Measurements from ENCODE around the gene EMILIN3.

Gene EMILIN3

DNA sequence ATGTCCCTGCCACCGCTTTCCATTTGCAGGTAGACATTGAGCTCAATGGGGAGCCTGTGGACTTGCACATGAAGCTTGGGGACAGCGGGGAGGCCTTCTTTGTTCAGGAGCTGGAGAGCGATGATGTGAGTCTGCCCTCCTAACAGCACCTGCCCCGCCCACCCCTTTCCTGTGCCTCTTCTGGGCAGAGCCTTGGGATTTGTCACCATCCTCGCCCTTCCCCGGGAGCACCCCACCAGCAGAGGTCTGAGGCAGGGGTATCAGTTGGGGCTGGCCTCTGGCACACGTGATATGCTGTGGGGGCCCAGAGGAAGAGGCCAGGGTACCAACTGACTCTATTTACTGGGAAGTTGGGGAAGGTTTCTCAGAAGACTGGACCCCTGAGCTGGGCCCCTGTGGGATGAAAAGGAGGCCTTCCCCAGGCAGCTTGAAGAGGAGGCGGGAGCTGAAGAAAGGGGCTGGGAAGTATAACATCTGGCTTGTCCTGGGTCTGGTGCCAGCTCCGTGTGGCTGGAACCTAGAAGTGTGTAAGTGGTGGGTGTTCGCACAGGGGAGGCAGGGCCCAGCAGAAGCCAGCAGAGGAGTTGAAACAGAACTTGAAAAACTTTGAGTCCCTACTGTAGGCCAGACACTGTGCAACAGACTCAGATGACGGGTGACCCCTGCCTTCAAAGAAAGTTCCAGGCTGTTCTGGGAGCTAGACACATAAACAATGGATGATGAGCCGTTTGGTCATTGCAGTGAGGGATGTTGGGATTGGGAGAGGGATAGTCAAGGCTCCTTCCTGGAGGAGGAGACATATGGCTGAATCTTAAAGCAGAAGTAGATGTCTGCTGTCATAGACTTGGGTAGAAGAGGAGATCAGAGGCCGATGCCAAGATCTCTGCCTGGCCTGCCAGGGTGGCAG is 18.8 kb downstream of the EMILIN3 start:
- no peak for DNase-seq (ENCODE audit: extremely low spot score)
- CTCF ChIA-PET: interaction anchor here (2.0 kb wide), 1 partner anchor 175 kb away, joined by 5 read pairs; no protein-coding TSS in a partner anchor
- POLR2A ChIA-PET: no interaction called here
- TF ChIP-seq L3MBTL2 (conservative IDR thresholded peaks at IDR 0.05) (no peak), NFRKB (IDR thresholded peaks at IDR 0.05) (no peak), ELF4 (IDR thresholded peaks at IDR 0.05) (no peak), SP1 (IDR thresholded peaks at IDR 0.05) (no peak), ARNT (IDR thresholded peaks at IDR 0.05) (no peak), TARDBP (IDR thresholded peaks at IDR 0.05) (no peak), LEF1 (IDR thresholded peaks at IDR 0.05; ENCODE audit: borderline replicate concordance) (no peak), BHLHE40 (IDR thresholded peaks at IDR 0.05; ENCODE audit: borderline replicate concordance) (no peak), CTBP1 (IDR thresholded peaks at IDR 0.05; ENCODE audit: borderline replicate concordance) (no peak), FOXA1 (IDR thresholded peaks at IDR 0.05) (no peak), HDGF (IDR thresholded peaks at IDR 0.05; ENCODE audit: borderline replicate concordance) (no peak), FOXK2 (IDR thresholded peaks at IDR 0.05) (no peak), FOXM1 (IDR thresholded peaks at IDR 0.05; ENCODE audit: borderline replicate concordance) (no peak), SUZ12 (IDR thresholded peaks at IDR 0.05) (no peak), ZNF384 (IDR thresholded peaks at IDR 0.05) (no peak)
- TF ChIP-seq, protein P1, sequence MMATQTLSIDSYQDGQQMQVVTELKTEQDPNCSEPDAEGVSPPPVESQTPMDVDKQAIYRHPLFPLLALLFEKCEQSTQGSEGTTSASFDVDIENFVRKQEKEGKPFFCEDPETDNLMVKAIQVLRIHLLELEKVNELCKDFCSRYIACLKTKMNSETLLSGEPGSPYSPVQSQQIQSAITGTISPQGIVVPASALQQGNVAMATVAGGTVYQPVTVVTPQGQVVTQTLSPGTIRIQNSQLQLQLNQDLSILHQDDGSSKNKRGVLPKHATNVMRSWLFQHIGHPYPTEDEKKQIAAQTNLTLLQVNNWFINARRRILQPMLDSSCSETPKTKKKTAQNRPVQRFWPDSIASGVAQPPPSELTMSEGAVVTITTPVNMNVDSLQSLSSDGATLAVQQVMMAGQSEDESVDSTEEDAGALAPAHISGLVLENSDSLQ (IDR thresholded peaks at IDR 0.05): no peak

DNA sequence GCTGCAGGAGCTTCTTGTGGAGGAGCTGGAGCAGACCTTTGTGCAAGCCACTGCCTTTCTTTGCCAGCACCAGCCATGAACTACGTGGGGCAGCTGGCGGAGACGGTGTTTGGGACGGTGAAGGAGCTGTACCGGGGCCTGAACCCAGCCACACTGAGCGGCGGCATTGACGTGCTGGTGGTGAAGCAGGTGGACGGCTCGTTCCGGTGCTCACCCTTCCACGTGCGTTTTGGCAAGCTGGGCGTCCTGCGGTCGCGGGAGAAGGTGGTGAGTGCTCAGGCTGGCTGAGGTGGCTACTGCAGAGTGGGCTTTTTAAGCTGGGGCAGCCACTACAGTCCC is 20.9 kb downstream of the EMILIN3 start:
- POLR2A ChIA-PET: no interaction called here
- no peak for DNase-seq (ENCODE audit: extremely low spot score)
- CTCF ChIA-PET: no interaction called here
- TF ChIP-seq ARNT (IDR thresholded peaks at IDR 0.05) (no peak), SUZ12 (IDR thresholded peaks at IDR 0.05) (no peak), BHLHE40 (IDR thresholded peaks at IDR 0.05; ENCODE audit: borderline replicate concordance) (no peak), CTBP1 (IDR thresholded peaks at IDR 0.05; ENCODE audit: borderline replicate concordance) (no peak), TARDBP (IDR thresholded peaks at IDR 0.05) (no peak), ELF4 (IDR thresholded peaks at IDR 0.05) (no peak), L3MBTL2 (conservative IDR thresholded peaks at IDR 0.05) (no peak), FOXA1 (IDR thresholded peaks at IDR 0.05) (no peak), SP1 (IDR thresholded peaks at IDR 0.05) (no peak), FOXK2 (IDR thresholded peaks at IDR 0.05) (no peak), NFRKB (IDR thresholded peaks at IDR 0.05) (no peak), FOXM1 (IDR thresholded peaks at IDR 0.05; ENCODE audit: borderline replicate concordance) (no peak), HDGF (IDR thresholded peaks at IDR 0.05; ENCODE audit: borderline replicate concordance) (no peak), ZNF384 (IDR thresholded peaks at IDR 0.05) (no peak), LEF1 (IDR thresholded peaks at IDR 0.05; ENCODE audit: borderline replicate concordance) (no peak)
- TF ChIP-seq, protein P1 (IDR thresholded peaks at IDR 0.05): no peak

DNA sequence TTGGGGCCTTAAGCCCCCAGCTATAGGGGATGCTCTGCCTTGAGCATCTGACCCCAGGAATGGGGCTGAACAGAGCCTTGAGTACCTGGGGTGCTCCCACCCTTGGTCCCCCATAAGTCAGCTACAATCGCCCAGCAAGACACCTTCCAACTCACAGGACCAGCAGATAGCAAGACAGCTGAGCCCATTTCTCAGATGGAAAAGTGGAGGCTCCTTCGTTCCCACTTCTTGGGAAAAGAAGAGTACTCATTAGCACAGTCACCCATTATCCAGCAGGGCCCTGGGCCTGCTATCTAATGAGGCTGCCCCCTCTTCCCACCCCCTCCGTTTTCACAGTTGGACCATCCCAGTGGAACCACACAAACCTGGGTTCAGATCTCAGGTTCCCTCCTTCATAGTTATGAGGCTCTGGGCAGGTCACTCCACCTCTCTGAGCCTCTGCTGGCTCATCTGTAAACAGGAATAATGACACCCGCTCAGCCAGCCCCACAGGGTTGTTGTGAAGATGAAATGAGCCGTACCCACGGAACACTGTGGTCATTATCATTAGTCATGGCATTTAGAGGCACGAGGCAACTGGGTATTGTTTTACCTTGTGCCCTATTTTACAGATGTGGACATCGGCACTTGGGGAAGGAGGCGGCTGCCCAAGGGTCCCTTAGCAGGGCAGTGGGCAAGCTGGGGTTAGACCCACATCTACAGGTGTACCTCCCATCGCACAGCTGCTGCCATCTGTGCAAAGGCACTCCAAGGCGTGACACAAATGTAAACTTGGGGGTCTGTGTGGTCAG is 21.5 kb downstream of the EMILIN3 start:
- TF ChIP-seq SUZ12 (IDR thresholded peaks at IDR 0.05) (no peak), NFRKB (IDR thresholded peaks at IDR 0.05) (no peak), SP1 (IDR thresholded peaks at IDR 0.05) (no peak), HDGF (IDR thresholded peaks at IDR 0.05; ENCODE audit: borderline replicate concordance) (no peak)
- CTCF ChIA-PET: no interaction called here
- POLR2A ChIA-PET: no interaction called here
- DNase-seq (ENCODE audit: extremely low spot score): no peak

DNA sequence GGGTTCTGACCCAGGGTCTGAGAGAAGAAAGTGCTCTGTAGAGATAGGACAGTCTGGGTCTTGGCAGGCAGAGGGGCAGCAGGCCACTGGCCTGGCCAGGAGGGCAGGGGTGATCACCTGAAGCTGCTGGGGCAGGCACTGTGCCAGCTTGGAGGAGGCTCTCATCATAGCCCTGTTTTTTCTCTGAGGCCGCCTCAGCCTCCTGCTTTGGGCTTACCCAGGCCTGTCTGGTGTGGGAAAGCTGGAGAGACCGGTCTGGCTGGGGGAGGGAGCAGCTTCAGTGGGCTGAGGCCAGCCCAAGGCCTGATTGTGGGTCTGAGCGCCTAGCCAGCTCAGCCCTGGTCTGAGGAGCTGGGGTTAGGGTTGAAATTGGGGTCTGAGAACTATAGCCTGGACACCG is 22.1 kb downstream of the EMILIN3 start:
- CTCF ChIA-PET: no interaction called here
- no peak for DNase-seq (ENCODE audit: extremely low spot score)
- POLR2A ChIA-PET: no interaction called here
- TF ChIP-seq HDGF (IDR thresholded peaks at IDR 0.05; ENCODE audit: borderline replicate concordance) (no peak), SUZ12 (IDR thresholded peaks at IDR 0.05) (no peak), CTBP1 (IDR thresholded peaks at IDR 0.05; ENCODE audit: borderline replicate concordance) (no peak), FOXM1 (IDR thresholded peaks at IDR 0.05; ENCODE audit: borderline replicate concordance) (no peak), ELF4 (IDR thresholded peaks at IDR 0.05) (no peak), BHLHE40 (IDR thresholded peaks at IDR 0.05; ENCODE audit: borderline replicate concordance) (no peak), NFRKB (IDR thresholded peaks at IDR 0.05) (no peak), ARNT (IDR thresholded peaks at IDR 0.05) (no peak)

DNA sequence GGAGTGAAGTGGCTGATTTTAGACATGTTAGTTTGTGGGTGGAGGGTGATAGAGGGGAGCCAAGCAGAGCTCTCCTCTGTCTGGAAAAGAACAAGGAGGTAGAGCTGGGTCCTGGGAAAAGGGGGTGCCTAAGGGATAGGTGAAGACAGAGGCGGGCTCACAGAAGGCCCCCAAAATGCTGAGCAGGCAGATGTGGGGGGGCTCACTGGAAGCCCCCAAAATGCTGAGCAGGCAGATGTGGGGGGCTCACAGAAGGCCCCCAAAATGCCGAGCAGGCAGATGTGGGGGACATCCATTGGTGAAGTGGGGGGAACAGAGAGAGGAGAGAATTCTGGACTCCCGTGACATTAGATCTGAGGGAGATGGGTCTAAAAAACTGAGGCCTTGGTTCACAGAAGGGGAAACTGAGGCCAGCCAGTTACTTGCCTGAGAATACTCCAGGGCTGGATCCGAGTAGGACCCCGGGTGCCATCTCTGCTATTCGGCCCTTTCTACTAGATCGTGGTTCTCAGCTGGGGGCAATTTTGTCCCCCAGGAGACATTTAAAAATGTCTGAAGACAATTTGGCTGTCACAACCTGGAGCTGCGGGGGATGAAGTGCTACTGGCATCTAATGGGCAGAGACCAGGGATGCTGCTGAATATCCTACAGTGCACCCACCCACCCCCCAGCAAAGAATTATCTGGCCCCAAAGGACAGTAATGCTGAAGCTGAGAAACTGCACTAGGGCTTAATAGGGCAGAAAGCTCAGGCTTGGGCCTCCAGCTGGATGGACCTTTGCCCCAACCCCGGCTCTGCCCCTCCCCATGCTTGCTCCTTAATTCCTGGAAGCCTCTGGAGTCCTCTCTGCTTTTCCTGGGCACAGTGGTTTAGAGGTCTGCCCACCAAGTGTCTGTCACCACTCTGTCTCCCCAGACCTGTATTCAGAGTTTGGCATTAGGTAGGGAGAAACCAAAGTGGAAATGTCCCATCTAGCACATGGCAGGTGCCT is 23.8 kb downstream of the EMILIN3 start:
- TF ChIP-seq L3MBTL2 (conservative IDR thresholded peaks at IDR 0.05): no peak
- TF ChIP-seq, protein P1 (IDR thresholded peaks at IDR 0.05): no peak
- TF ChIP-seq SP1 (IDR thresholded peaks at IDR 0.05): no peak
- TF ChIP-seq HDGF (IDR thresholded peaks at IDR 0.05; ENCODE audit: borderline replicate concordance): no peak
- no peak for TF ChIP-seq CTBP1 (IDR thresholded peaks at IDR 0.05; ENCODE audit: borderline replicate concordance)
- TF ChIP-seq FOXK2 (IDR thresholded peaks at IDR 0.05): no peak
- TF ChIP-seq NFRKB (IDR thresholded peaks at IDR 0.05): no peak
- ChIA-PET POLR2A (no interaction called here), CTCF (no interaction called here)
- DNase-seq (ENCODE audit: extremely low spot score): no peak

All from HEK293T (cell line).